ENCODE results near the gene LIN7C.

The LIN7C gene

GRCh38 chr11:27489092-27489491 is 17.5 kb downstream of the LIN7C start:
- DNase-seq (ENCODE audit: low read depth, low spot score), result no peak
- no CpG with 5 or more reads among the region's 5 CpGs for WGBS (ENCODE audit: insufficient coverage, insufficient read length)
- no peaks in the 10 kb centered on the region; the same call in 1 of the 2 replicates for H3K36me3 ChIP-seq (ENCODE audit: control insufficient read depth, insufficient read depth, low read length)
- no peaks in the 10 kb centered on the region for H3K27me3 ChIP-seq (ENCODE audit: control insufficient read depth, insufficient read depth, low read length)
- H3K4me1 ChIP-seq (ENCODE audit: control insufficient read depth, insufficient read depth, low read length), result no peaks in the 10 kb centered on the region
- no peak overlapping the region for H3K4me3 ChIP-seq (ENCODE audit: low read length)
- no peak overlapping the region for H3K27ac ChIP-seq (ENCODE audit: low read length)
- H3K9me3 ChIP-seq (ENCODE audit: control insufficient read depth, insufficient read depth, low read length), result no peaks in the 10 kb centered on the region

DNA sequence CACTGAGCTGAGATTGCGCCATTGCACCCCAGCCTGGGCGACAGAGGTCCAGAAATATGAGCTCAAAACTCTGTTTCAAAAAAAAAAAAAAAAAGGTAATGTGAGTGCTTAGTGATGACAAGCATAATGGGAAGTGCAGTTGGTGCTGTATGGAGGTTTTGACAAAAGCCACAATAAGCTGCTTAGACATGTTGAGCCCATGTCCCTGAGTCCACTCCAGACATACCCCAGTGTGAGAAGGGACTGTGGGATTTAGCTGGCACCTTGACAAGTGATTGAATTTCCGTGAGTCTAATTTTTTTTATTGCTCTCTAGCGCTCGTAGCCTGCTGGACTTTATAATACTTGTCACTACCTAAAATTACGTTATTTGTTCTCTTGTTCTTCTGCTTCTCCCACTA is 18.9 kb downstream of the LIN7C start:
- Histone ChIP-seq H3K36me3 (ENCODE audit: control insufficient read depth, insufficient read depth, low read length) (no peaks in the 10 kb centered on the region; the same call in 1 of the 2 replicates), H3K9me3 (ENCODE audit: control insufficient read depth, insufficient read depth, low read length) (no peaks in the 10 kb centered on the region)
- WGBS (ENCODE audit: insufficient coverage, insufficient read length), result no CpG with 5 or more reads among the region's 6 CpGs

DNA sequence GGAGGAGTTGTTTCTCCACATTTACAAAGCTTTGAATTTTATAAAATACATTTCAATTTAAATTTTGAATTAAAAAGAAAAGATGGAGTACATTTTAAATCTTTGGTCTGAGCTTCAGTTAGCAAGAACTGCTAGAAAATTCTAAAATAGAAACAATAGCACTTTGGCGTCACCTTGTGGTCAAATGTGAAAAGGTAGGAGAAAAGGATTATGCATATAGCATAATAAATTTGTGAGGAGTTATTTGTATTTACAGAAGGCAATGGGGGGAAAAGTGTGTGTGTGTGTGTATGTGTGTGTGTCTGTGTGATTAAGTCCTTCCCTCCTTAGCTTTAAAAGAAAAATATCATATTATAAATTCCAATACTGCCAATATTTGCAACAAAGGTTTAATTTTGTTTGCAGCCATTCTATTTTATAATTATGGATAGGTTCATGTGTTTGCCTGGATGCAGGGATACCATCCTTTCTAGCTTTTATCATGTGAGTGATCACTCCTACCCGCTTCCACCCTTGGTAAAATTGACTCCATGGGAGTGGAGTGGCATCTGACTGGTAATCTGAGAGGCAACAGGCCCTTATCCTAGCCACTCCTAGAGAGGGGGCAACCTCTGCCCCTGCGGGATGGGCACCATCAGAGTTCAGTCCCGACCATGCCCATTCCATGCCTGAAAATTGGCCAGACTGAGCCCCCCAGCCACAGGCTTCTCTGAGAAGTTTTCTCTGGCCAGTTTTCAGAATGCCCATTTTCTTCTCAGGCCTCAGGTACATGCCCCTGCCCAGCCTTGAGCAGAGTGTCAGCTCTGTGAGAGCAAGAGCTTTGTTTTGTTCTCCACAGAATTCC is 20.4 kb downstream of the LIN7C start:
- Histone ChIP-seq H3K4me1 (ENCODE audit: control insufficient read depth, insufficient read depth, low read length) (no peaks in the 10 kb centered on the region), H3K36me3 (ENCODE audit: control insufficient read depth, insufficient read depth, low read length) (no peaks in the 10 kb centered on the region), H3K27me3 (ENCODE audit: control insufficient read depth, insufficient read depth, low read length) (no peaks in the 10 kb centered on the region), H3K4me3 (ENCODE audit: low read length) (no peak overlapping the region), H3K27ac (ENCODE audit: low read length) (no peak overlapping the region), H3K9me3 (ENCODE audit: control insufficient read depth, insufficient read depth, low read length) (no peaks in the 10 kb centered on the region)
- WGBS (ENCODE audit: insufficient coverage, insufficient read length), result no CpG with 5 or more reads among the region's 4 CpGs
- no peak for DNase-seq (ENCODE audit: low read depth, low spot score)

More for the DNA sequence above, 18.9 kb downstream of the LIN7C start:
- Histone ChIP-seq H3K4me1 (ENCODE audit: control insufficient read depth, insufficient read depth, low read length) (no peaks in the 10 kb centered on the region), H3K27me3 (ENCODE audit: control insufficient read depth, insufficient read depth, low read length) (no peaks in the 10 kb centered on the region), H3K4me3 (ENCODE audit: low read length) (no peak overlapping the region), H3K27ac (ENCODE audit: low read length) (no peak overlapping the region)
- no peak for DNase-seq (ENCODE audit: low read depth, low spot score)

- no peak for DNase-seq (ENCODE audit: low read depth, low spot score)
- H3K9me3 ChIP-seq (ENCODE audit: control insufficient read depth, insufficient read depth, low read length), result no peaks in the 10 kb centered on the region
- no peaks in the 10 kb centered on the region for H3K27me3 ChIP-seq (ENCODE audit: control insufficient read depth, insufficient read depth, low read length)
- WGBS (ENCODE audit: insufficient coverage, insufficient read length), result no CpG with 5 or more reads among the region's 2 CpGs
- no peaks in the 10 kb centered on the region for H3K36me3 ChIP-seq (ENCODE audit: control insufficient read depth, insufficient read depth, low read length)
- H3K4me3 ChIP-seq (ENCODE audit: low read length), result no peak overlapping the region
- no peaks in the 10 kb centered on the region for H3K4me1 ChIP-seq (ENCODE audit: control insufficient read depth, insufficient read depth, low read length)
- no peak overlapping the region for H3K27ac ChIP-seq (ENCODE audit: low read length)
These were observed 23.8 kb downstream of the LIN7C start for GRCh38 chr11:27482793-27483192.

- Histone ChIP-seq H3K4me1 (ENCODE audit: control insufficient read depth, insufficient read depth, low read length) (no peaks in the 10 kb centered on the region), H3K36me3 (ENCODE audit: control insufficient read depth, insufficient read depth, low read length) (no peaks in the 10 kb centered on the region), H3K4me3 (ENCODE audit: low read length) (no peak overlapping the region), H3K27ac (ENCODE audit: low read length) (no peak overlapping the region), H3K27me3 (ENCODE audit: control insufficient read depth, insufficient read depth, low read length) (no peaks in the 10 kb centered on the region), H3K9me3 (ENCODE audit: control insufficient read depth, insufficient read depth, low read length) (no peaks in the 10 kb centered on the region)
- no peak for DNase-seq (ENCODE audit: low read depth, low spot score)
- 100% methylated on average over 2 of the region's 4 CpGs for WGBS (ENCODE audit: insufficient coverage, insufficient read length)
These were observed 24.6 kb downstream of the LIN7C start for GRCh38 chr11:27481992-27482391.

DNA sequence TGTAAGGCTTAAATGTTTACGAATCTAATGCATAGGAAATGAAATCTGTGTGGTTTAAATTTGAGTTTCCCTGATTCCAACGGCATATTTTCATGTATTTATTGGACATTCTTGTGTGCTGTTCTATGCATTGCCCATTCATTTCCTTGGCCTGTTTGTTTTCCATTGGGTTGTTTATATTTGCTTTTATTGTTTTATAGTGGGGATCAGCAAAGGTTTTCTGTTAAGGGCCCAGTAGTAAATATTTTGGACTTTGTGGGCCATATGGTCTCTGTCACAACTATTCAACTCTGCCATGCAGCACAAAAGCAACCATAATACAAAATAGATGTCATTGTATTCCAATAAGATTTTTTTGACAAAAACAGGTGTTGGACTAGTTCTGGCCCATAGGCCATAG is 28.7 kb downstream of the LIN7C start:
- Histone ChIP-seq H3K4me3 (ENCODE audit: low read length) (no peak overlapping the region), H3K36me3 (ENCODE audit: control insufficient read depth, insufficient read depth, low read length) (no peaks in the 10 kb centered on the region), H3K4me1 (ENCODE audit: control insufficient read depth, insufficient read depth, low read length) (no peaks in the 10 kb centered on the region), H3K27ac (ENCODE audit: low read length) (no peak overlapping the region), H3K9me3 (ENCODE audit: control insufficient read depth, insufficient read depth, low read length) (no peaks in the 10 kb centered on the region), H3K27me3 (ENCODE audit: control insufficient read depth, insufficient read depth, low read length) (no peaks in the 10 kb centered on the region)
- no peak for DNase-seq (ENCODE audit: low read depth, low spot score)
- no CpG with 5 or more reads among the region's 2 CpGs for WGBS (ENCODE audit: insufficient coverage, insufficient read length)

GRCh38 chr11:27477243-27477642 is 29.3 kb downstream of the LIN7C start:
- Histone ChIP-seq H3K4me3 (ENCODE audit: low read length) (no peak overlapping the region), H3K27me3 (ENCODE audit: control insufficient read depth, insufficient read depth, low read length) (no peaks in the 10 kb centered on the region), H3K9me3 (ENCODE audit: control insufficient read depth, insufficient read depth, low read length) (no peaks in the 10 kb centered on the region), H3K27ac (ENCODE audit: low read length) (no peak overlapping the region), H3K36me3 (ENCODE audit: control insufficient read depth, insufficient read depth, low read length) (no peaks in the 10 kb centered on the region), H3K4me1 (ENCODE audit: control insufficient read depth, insufficient read depth, low read length) (no peaks in the 10 kb centered on the region)
- no peak for DNase-seq (ENCODE audit: low read depth, low spot score)

GRCh38 chr11:27475622-27476021 is 30.9 kb downstream of the LIN7C start:
- WGBS (ENCODE audit: insufficient coverage, insufficient read length), result no CpG with 5 or more reads among the region's 5 CpGs
- Histone ChIP-seq H3K27me3 (ENCODE audit: control insufficient read depth, insufficient read depth, low read length) (no peaks in the 10 kb centered on the region), H3K36me3 (ENCODE audit: control insufficient read depth, insufficient read depth, low read length) (no peaks in the 10 kb centered on the region), H3K4me1 (ENCODE audit: control insufficient read depth, insufficient read depth, low read length) (no peaks in the 10 kb centered on the region), H3K27ac (ENCODE audit: low read length) (no peak overlapping the region), H3K4me3 (ENCODE audit: low read length) (no peak overlapping the region), H3K9me3 (ENCODE audit: control insufficient read depth, insufficient read depth, low read length) (no peaks in the 10 kb centered on the region)
- no peak for DNase-seq (ENCODE audit: low read depth, low spot score)

DNA sequence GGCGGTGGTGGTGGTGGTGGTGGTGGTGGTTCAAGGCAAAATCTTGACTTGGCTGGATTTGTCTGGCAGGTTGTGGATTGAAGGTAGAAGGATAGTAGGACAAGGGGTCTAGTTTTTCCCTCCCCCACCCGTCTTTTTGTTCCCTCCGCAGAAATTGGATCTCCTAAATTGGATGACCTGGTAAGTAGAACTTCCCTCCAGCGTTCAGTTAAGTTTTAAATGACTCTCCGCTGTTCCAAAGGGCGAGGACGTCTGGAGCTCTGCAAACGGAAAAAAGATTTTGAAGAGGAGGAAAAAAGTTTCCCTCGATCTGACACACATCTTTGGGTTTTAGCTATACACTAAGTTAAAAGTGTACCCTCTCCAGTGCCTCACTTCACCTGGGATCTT is 33.6 kb downstream of the LIN7C start:
- DNase-seq (ENCODE audit: low read depth, low spot score), result no peak
- Histone ChIP-seq H3K9me3 (ENCODE audit: control insufficient read depth, insufficient read depth, low read length) (no peaks in the 10 kb centered on the region), H3K36me3 (ENCODE audit: control insufficient read depth, insufficient read depth, low read length) (no peaks in the 10 kb centered on the region), H3K4me3 (ENCODE audit: low read length) (peak overlapping the region; percentile 6; the same call in 1 of the 2 replicates), H3K27ac (ENCODE audit: low read length) (no peak overlapping the region), H3K27me3 (ENCODE audit: control insufficient read depth, insufficient read depth, low read length) (no peaks in the 10 kb centered on the region), H3K4me1 (ENCODE audit: control insufficient read depth, insufficient read depth, low read length) (peaks cover 1% of the 10 kb centered on the region; the same call in 1 of the 2 replicates)
- no CpG with 5 or more reads among the region's 9 CpGs for WGBS (ENCODE audit: insufficient coverage, insufficient read length)

GRCh38 chr11:27472398-27473016 is 34.1 kb downstream of the LIN7C start, which contains the start of gene LGR4:
TSS of gene LGR4 (minus strand) at chr11:27472790. CDS start at chr11:27472302, 488 bp downstream.
- H3K36me3 ChIP-seq (ENCODE audit: control insufficient read depth, insufficient read depth, low read length), result no peaks in the 10 kb centered on the region
- no peaks in the 10 kb centered on the region for H3K27me3 ChIP-seq (ENCODE audit: control insufficient read depth, insufficient read depth, low read length)
- H3K27ac ChIP-seq (ENCODE audit: low read length), result no peak within 1 kb of the TSS
- H3K9me3 ChIP-seq (ENCODE audit: control insufficient read depth, insufficient read depth, low read length), result no peaks in the 10 kb centered on the region
- peak within 1 kb of the TSS; percentile 81 for H3K4me3 ChIP-seq (ENCODE audit: low read length)
- DNase-seq (ENCODE audit: low read depth, low spot score), result peak; percentile 92
- no CpG with 5 or more reads among the region's 57 CpGs for WGBS (ENCODE audit: insufficient coverage, insufficient read length)
- peaks cover 1% of the 10 kb centered on the region; the same call in 1 of the 2 replicates for H3K4me1 ChIP-seq (ENCODE audit: control insufficient read depth, insufficient read depth, low read length)
